GM10248 (cell line): ENCODE data around the gene THOC6.

ENCODE experiments used
- CTCF ChIA-PET: fragments of 300-600 bp; sonication (Branson Sonifier 250); formaldehyde crosslinking; extraction: SDS; loops from one replicate; lab custom pipeline; 2021; ENCODE audit warnings: antibody characterized with exemption; lab: Yijun Ruan, JAX
- POLR2A ChIA-PET: fragments of 350-650 bp; sonication (Branson Sonifier 250); formaldehyde crosslinking; extraction: SDS; loops from one replicate; lab custom pipeline; 2020; ENCODE audit warnings: antibody characterized with exemption; lab: Yijun Ruan, JAX
- DNase-seq: peaks from one replicate; pipeline ENCODE4 v3.0.0; 2012; ENCODE audit errors: extremely low spot score
- TF ChIP-seq, protein P1 (sequence below): IDR thresholded peaks from 2 replicates; pipeline ENCODE4 v1.5.1; 2012; ENCODE audit warnings: mild to moderate bottlenecking, low read depth; ENCODE audit errors: extremely low read depth, missing control alignments, control extremely low read depth

Gene THOC6

DNA sequence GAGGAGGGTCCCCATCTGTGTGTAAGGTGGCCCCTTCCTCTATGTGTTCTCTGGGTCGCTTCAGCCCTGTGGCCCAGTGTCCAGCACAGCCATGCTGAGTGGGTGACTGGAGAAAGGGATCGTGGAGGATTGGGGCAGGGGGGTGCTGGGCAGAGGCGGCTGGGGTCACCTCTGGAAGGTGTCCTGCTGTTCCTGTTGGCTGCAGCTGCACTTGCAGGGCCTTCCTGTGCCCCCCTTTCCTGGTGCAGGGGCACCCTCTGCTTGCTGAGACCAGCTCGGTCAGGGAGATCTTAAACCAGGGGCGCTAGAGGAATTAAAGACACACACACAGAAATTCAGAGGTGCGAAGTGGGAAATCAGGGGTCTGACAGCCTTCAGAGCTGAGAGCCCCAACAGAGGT lies 52.7 kb downstream of the THOC6 start:
- ChIA-PET POLR2A (interaction anchor here (0.7 kb wide), 1 partner anchor 22 kb away, joined by 4 read pairs; the partner anchor contains the start of gene ZSCAN10), CTCF (interaction anchor here (0.7 to 5.3 kb wide), 10 partner anchors 9 to 53 kb away, joined by 3 to 38 read pairs (median 4); partner anchors contain the start of genes IL32 and ZSCAN10)
- DNase-seq = no peak
- TF ChIP-seq, protein P1, sequence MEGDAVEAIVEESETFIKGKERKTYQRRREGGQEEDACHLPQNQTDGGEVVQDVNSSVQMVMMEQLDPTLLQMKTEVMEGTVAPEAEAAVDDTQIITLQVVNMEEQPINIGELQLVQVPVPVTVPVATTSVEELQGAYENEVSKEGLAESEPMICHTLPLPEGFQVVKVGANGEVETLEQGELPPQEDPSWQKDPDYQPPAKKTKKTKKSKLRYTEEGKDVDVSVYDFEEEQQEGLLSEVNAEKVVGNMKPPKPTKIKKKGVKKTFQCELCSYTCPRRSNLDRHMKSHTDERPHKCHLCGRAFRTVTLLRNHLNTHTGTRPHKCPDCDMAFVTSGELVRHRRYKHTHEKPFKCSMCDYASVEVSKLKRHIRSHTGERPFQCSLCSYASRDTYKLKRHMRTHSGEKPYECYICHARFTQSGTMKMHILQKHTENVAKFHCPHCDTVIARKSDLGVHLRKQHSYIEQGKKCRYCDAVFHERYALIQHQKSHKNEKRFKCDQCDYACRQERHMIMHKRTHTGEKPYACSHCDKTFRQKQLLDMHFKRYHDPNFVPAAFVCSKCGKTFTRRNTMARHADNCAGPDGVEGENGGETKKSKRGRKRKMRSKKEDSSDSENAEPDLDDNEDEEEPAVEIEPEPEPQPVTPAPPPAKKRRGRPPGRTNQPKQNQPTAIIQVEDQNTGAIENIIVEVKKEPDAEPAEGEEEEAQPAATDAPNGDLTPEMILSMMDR = no peak
